A549 (cell line): ENCODE data around the gene CHST15.

ENCODE experiments used
- CHD2 ChIP-seq: fragments of 150-350 bp; IDR thresholded peaks from 2 replicates; pipeline ENCODE4 v1.6.1; 2014; ENCODE audit warnings: low read length; ENCODE audit not compliant: partially characterized antibody
- CTCF ChIP-seq: fragments of >200 bp; sonication (Bioruptor Twin); formaldehyde crosslinking; IDR thresholded peaks from 3 replicates; pipeline ENCODE4 v1.5.1; 2016
- HDAC2 ChIP-seq: fragments of 200-600 bp; sonication (generic); IDR thresholded peaks from 2 replicates; pipeline ENCODE4 v1.6.1; 2016
- POLR2A ChIP-seq: IDR thresholded peaks from 2 replicates; pipeline ENCODE4 v1.6.1; 2012; ENCODE audit warnings: mild to moderate bottlenecking, low read length
- SMC3 ChIP-seq: fragments of >200 bp; sonication (Bioruptor Twin); formaldehyde crosslinking; IDR thresholded peaks from 3 replicates; pipeline ENCODE4 v1.6.1; 2018; ENCODE audit warnings: inconsistent platforms

- no peak for TF ChIP-seq CHD2
- no peak for TF ChIP-seq POLR2A
- TF ChIP-seq HDAC2: no peak
- no peak for TF ChIP-seq SMC3
- TF ChIP-seq CTCF: no peak
Measured at GRCh38 chr10:124032971-124033886, 60.2 kb downstream of the CHST15 start.
